Astrocyte (in vitro differentiated cells and primary cell): ENCODE data around the gene GRM2. TPM values are rescaled to one million over a fixed set of nuclear protein-coding genes. Genes with fewer than 3 reads are reported as not detected.

Experiments
- DNase-seq: peaks from one replicate; pipeline ENCODE4 v3.0.0-alpha.2; 2010; ENCODE audit warnings: low read depth
- FAIRE-seq: peaks from 2 replicates; lab custom pipeline; 2011; peaks lifted over from hg19 to GRCh38; lab: Jason Lieb, UNC
- H2AFZ ChIP-seq: 2 replicates; pipeline ENCODE4 v1.6.0; 2012; ENCODE audit warnings: low read depth, low read length, inconsistent platforms
- H3K27ac ChIP-seq: 2 replicates; pipeline ENCODE4 v1.5.1; 2011; ENCODE audit warnings: low read depth, low read length, inconsistent platforms
- H3K27me3 ChIP-seq: 2 replicates; pipeline ENCODE4 v1.6.0; 2011; ENCODE audit warnings: low read length, inconsistent platforms; ENCODE audit not compliant: insufficient read depth
- H3K36me3 ChIP-seq: 2 replicates; pipeline ENCODE4 v1.5.1; 2011; ENCODE audit warnings: low read length, inconsistent platforms; ENCODE audit not compliant: insufficient read depth
- H3K4me1 ChIP-seq: 2 replicates; pipeline ENCODE4 v1.5.1; 2011; ENCODE audit warnings: low read length, inconsistent platforms; ENCODE audit not compliant: insufficient read depth
- H3K4me2 ChIP-seq: 2 replicates; pipeline ENCODE4 v1.6.0; 2012; ENCODE audit warnings: low read length, inconsistent platforms
- H3K4me3 ChIP-seq: 2 replicates; pipeline ENCODE4 v1.5.1; 2011; ENCODE audit warnings: low read depth, mild to moderate bottlenecking, low read length, inconsistent platforms; ENCODE audit not compliant: insufficient read depth
- H3K79me2 ChIP-seq: 2 replicates; pipeline ENCODE4 v1.6.0; 2012; ENCODE audit warnings: mild to moderate bottlenecking, low read length, inconsistent platforms; ENCODE audit not compliant: insufficient read depth
- H3K9ac ChIP-seq: 2 replicates; pipeline ENCODE4 v1.6.0; 2012; ENCODE audit warnings: mild to moderate bottlenecking, low read length, inconsistent platforms
- H3K9me3 ChIP-seq: 2 replicates; pipeline ENCODE4 v1.5.1; 2012; ENCODE audit warnings: low read depth, mild to moderate bottlenecking, low read length, inconsistent platforms; ENCODE audit not compliant: insufficient read depth
- H4K20me1 ChIP-seq: 2 replicates; pipeline ENCODE4 v1.6.0; 2012; ENCODE audit warnings: low read length, inconsistent platforms; ENCODE audit not compliant: insufficient read depth
- H3K27ac Mint-ChIP-seq: one replicate; pipeline ENCODE4 v1.8.0; 2021; ENCODE audit warnings: mild to moderate bottlenecking, mixed read lengths; ENCODE audit not compliant: unreplicated experiment
- H3K27me3 Mint-ChIP-seq: one replicate; pipeline ENCODE4 v1.8.0; 2021; ENCODE audit warnings: low read depth, mixed read lengths; ENCODE audit not compliant: unreplicated experiment
- H3K36me3 Mint-ChIP-seq: one replicate; pipeline ENCODE4 v1.8.0; 2021; ENCODE audit warnings: low read depth, mixed read lengths; ENCODE audit not compliant: unreplicated experiment
- H3K4me1 Mint-ChIP-seq: one replicate; pipeline ENCODE4 v1.8.0; 2021; ENCODE audit warnings: low read depth, mixed read lengths; ENCODE audit not compliant: unreplicated experiment
- H3K4me3 Mint-ChIP-seq: one replicate; pipeline ENCODE4 v1.8.0; 2021; ENCODE audit warnings: mild to moderate bottlenecking, moderate library complexity, mixed read lengths; ENCODE audit not compliant: unreplicated experiment
- H3K9me3 Mint-ChIP-seq: one replicate; pipeline ENCODE4 v1.8.0; 2021; ENCODE audit warnings: mild to moderate bottlenecking, mixed read lengths; ENCODE audit not compliant: unreplicated experiment
- EZH2 ChIP-seq: IDR thresholded peaks from 2 replicates; pipeline ENCODE4 v1.6.1; 2012; ENCODE audit warnings: mild to moderate bottlenecking, low read length, inconsistent platforms; ENCODE audit not compliant: insufficient read depth
- total RNA-seq: library from RNA; stranded (reverse); gene quantifications from 2 replicates; pipeline ENCODE4 v1.2.1, GENCODE V29; 2021
- TF ChIP-seq, protein P1 (sequence below): IDR thresholded peaks from 2 replicates; pipeline ENCODE4 v1.5.1; 2011; ENCODE audit warnings: low read depth, mild to moderate bottlenecking, inconsistent platforms, low read length, moderate library complexity; ENCODE audit not compliant: insufficient read depth

Gene GRM2
- total RNA-seq, 1 donor from 2014 or later: 0.25 TPM

GRCh38 chr3:51678641-51679040, 28.2 kb upstream of the GRM2 start:
- Mint-ChIP-seq H3K36me3 (peaks cover 2% of the 10 kb centered on the region), H3K9me3 (no peaks in the 10 kb centered on the region), H3K4me1 (peaks cover 19% of the 10 kb centered on the region), H3K27me3 (no peaks in the 10 kb centered on the region), H3K27ac (no peak overlapping the region), H3K4me3 (no peak overlapping the region)
- Histone ChIP-seq H3K9me3 (no peaks in the 10 kb centered on the region), H3K79me2 (peaks cover 6% of the 10 kb centered on the region), H3K9ac (no peak overlapping the region), H3K4me2 (no peak overlapping the region), H2AFZ (no peak overlapping the region), H3K4me3 (no peak overlapping the region), H3K27me3 (no peaks in the 10 kb centered on the region), H3K36me3 (no peaks in the 10 kb centered on the region), H3K4me1 (peaks cover 21% of the 10 kb centered on the region), H3K27ac (no peak overlapping the region), H4K20me1 (peaks cover 79% of the 10 kb centered on the region)
- FAIRE-seq: no peak
- TF ChIP-seq EZH2: no peak
- TF ChIP-seq, protein P1, sequence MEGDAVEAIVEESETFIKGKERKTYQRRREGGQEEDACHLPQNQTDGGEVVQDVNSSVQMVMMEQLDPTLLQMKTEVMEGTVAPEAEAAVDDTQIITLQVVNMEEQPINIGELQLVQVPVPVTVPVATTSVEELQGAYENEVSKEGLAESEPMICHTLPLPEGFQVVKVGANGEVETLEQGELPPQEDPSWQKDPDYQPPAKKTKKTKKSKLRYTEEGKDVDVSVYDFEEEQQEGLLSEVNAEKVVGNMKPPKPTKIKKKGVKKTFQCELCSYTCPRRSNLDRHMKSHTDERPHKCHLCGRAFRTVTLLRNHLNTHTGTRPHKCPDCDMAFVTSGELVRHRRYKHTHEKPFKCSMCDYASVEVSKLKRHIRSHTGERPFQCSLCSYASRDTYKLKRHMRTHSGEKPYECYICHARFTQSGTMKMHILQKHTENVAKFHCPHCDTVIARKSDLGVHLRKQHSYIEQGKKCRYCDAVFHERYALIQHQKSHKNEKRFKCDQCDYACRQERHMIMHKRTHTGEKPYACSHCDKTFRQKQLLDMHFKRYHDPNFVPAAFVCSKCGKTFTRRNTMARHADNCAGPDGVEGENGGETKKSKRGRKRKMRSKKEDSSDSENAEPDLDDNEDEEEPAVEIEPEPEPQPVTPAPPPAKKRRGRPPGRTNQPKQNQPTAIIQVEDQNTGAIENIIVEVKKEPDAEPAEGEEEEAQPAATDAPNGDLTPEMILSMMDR: no peak
- DNase-seq: no peak

DNA sequence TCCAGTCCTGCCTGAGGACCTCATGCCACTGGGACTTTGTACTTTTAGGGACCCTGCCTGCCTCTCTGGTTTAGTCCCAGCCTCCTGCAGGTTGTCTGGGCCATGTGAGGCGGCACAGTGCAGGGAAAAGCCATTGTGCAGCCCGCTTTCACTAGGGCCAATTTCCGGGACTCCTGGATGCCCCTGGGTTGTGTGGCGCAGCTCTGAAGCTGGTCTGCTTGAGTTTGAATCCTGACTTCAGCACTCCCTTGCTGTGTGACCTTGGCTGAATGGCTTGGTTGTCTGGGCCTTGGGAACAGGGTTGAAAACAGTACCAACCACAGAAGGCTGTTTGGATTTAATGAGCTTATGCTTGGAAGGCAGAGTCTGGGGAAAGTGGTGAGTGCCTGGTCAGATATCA, 27.6 kb upstream of the GRM2 start:
- no peak overlapping the region for H3K9ac ChIP-seq
- peaks cover 2% of the 10 kb centered on the region for H3K36me3 Mint-ChIP-seq
- H3K27ac ChIP-seq: no peak overlapping the region
- H2AFZ ChIP-seq: no peak overlapping the region
- DNase-seq (no peak), FAIRE-seq (no peak)
- no peaks in the 10 kb centered on the region for H3K9me3 Mint-ChIP-seq
- peaks cover 6% of the 10 kb centered on the region for H3K79me2 ChIP-seq
- peaks cover 72% of the 10 kb centered on the region for H4K20me1 ChIP-seq
- H3K27me3 Mint-ChIP-seq: no peaks in the 10 kb centered on the region
- H3K36me3 ChIP-seq: no peaks in the 10 kb centered on the region
- peaks cover 21% of the 10 kb centered on the region for H3K4me1 ChIP-seq
- H3K4me3 Mint-ChIP-seq: no peak overlapping the region
- peaks cover 19% of the 10 kb centered on the region for H3K4me1 Mint-ChIP-seq
- no peaks in the 10 kb centered on the region for H3K9me3 ChIP-seq
- TF ChIP-seq, protein P1: no peak
- TF ChIP-seq EZH2: no peak
- H3K4me2 ChIP-seq: no peak overlapping the region
- no peaks in the 10 kb centered on the region for H3K27me3 ChIP-seq
- no peak overlapping the region for H3K27ac Mint-ChIP-seq
- no peak overlapping the region for H3K4me3 ChIP-seq

- H3K9ac ChIP-seq: no peak overlapping the region
- H4K20me1 ChIP-seq: peaks cover 68% of the 10 kb centered on the region
- no peak overlapping the region for H3K27ac ChIP-seq
- H3K27me3 Mint-ChIP-seq: no peaks in the 10 kb centered on the region
- no peaks in the 10 kb centered on the region for H3K36me3 ChIP-seq
- no peaks in the 10 kb centered on the region for H3K9me3 ChIP-seq
- DNase-seq (no peak), FAIRE-seq (no peak)
- peaks cover 6% of the 10 kb centered on the region for H3K79me2 ChIP-seq
- H3K9me3 Mint-ChIP-seq: no peaks in the 10 kb centered on the region
- no peak overlapping the region for H3K27ac Mint-ChIP-seq
- H2AFZ ChIP-seq: no peak overlapping the region
- no peak overlapping the region for H3K4me3 ChIP-seq
- H3K4me1 Mint-ChIP-seq: peaks cover 18% of the 10 kb centered on the region
- H3K4me2 ChIP-seq: no peak overlapping the region
- no peak overlapping the region for H3K4me3 Mint-ChIP-seq
- peaks cover 2% of the 10 kb centered on the region for H3K36me3 Mint-ChIP-seq
- no peaks in the 10 kb centered on the region for H3K27me3 ChIP-seq
- H3K4me1 ChIP-seq: peaks cover 19% of the 10 kb centered on the region
- TF ChIP-seq EZH2: no peak
- TF ChIP-seq, protein P1: no peak
Observed at GRCh38 chr3:51679777-51680176, 27.1 kb upstream of the GRM2 start.
